Hepatocyte (in vitro differentiated cells): ENCODE data around the gene SYNPO2. TPM values are rescaled to one million over a fixed set of nuclear protein-coding genes. Genes with fewer than 3 reads are reported as not detected.

Source experiments
- DNase-seq: peaks from one replicate; pipeline ENCODE4 v3.0.0-alpha.2; 2016; ENCODE audit warnings: low spot score
- H2AFZ ChIP-seq: fragments of 200-600 bp; sonication (generic); 2 replicates; pipeline ENCODE4 v1.6.0; 2016; ENCODE audit warnings: antibody characterized with exemption, mild to moderate bottlenecking
- H3K27ac ChIP-seq: fragments of 200-600 bp; sonication (generic); 2 replicates; pipeline ENCODE4 v1.5.1; 2016; ENCODE audit warnings: mild to moderate bottlenecking
- H3K27me3 ChIP-seq: fragments of 200-600 bp; sonication (generic); 2 replicates; pipeline ENCODE4 v1.6.1; 2016
- H3K36me3 ChIP-seq: fragments of 200-600 bp; sonication (generic); replicated peaks from 2 replicates; pipeline ENCODE4 v1.5.1; 2016; ENCODE audit warnings: low read depth; ENCODE audit not compliant: insufficient read depth
- H3K4me1 ChIP-seq: fragments of 200-600 bp; sonication (generic); 2 replicates; pipeline ENCODE4 v1.5.1; 2016; ENCODE audit warnings: mild to moderate bottlenecking, moderate library complexity; ENCODE audit not compliant: insufficient read depth
- H3K4me2 ChIP-seq: fragments of 200-600 bp; sonication (generic); 2 replicates; pipeline ENCODE4 v1.6.0; 2016
- H3K4me3 ChIP-seq: fragments of 200-600 bp; sonication (generic); 2 replicates; pipeline ENCODE4 v1.5.1; 2016; ENCODE audit warnings: mild to moderate bottlenecking
- H3K79me2 ChIP-seq: fragments of 200-600 bp; sonication (generic); 2 replicates; pipeline ENCODE4 v1.6.0; 2017; ENCODE audit warnings: mild to moderate bottlenecking
- H3K9me2 ChIP-seq: fragments of 200-600 bp; sonication (generic); replicated peaks from 2 replicates; pipeline ENCODE4 v1.6.0; 2017; ENCODE audit warnings: mild to moderate bottlenecking; ENCODE audit not compliant: insufficient read depth
- H3K9me3 ChIP-seq: fragments of 200-600 bp; sonication (generic); 2 replicates; pipeline ENCODE4 v1.5.1; 2016; ENCODE audit warnings: low read depth, mild to moderate bottlenecking
- H4K20me1 ChIP-seq: fragments of 200-600 bp; sonication (generic); 2 replicates; pipeline ENCODE4 v1.6.0; 2016; ENCODE audit warnings: mild to moderate bottlenecking; ENCODE audit not compliant: insufficient read depth, poor library complexity, severe bottlenecking
- CTCF ChIP-seq: fragments of 200-600 bp; sonication (generic); IDR thresholded peaks from 2 replicates; pipeline ENCODE4 v1.5.1; 2016; ENCODE audit warnings: antibody characterized with exemption, mild to moderate bottlenecking; ENCODE audit not compliant: poor library complexity
- EZH2 ChIP-seq: fragments of 200-600 bp; sonication (generic); IDR thresholded peaks from 2 replicates; pipeline ENCODE4 v1.6.1; 2016; ENCODE audit warnings: antibody characterized with exemption, mild to moderate bottlenecking, borderline replicate concordance
- EZH2phosphoT487 ChIP-seq: fragments of 200-600 bp; sonication (generic); IDR thresholded peaks from one replicate; pipeline ENCODE4 v1.6.1; 2018; ENCODE audit warnings: antibody characterized with exemption, mild to moderate bottlenecking, low read depth, moderate library complexity; ENCODE audit not compliant: unreplicated experiment, severe bottlenecking
- WGBS: methylation state at CpG from one replicate; pipeline ENCODE4 v1.1.6; 2016; ENCODE audit warnings: low lambda C conversion rate; ENCODE audit errors: missing lambda C conversion rate; 5-methylcytosine and 5-hydroxymethylcytosine counted together
- polyA plus RNA-seq: library from polyadenylated mRNA; unstranded; fragments of >200 nt; fragmentation: Nextera tagmentation; extraction: Ambion mirVana; gene quantifications from 2 replicates; pipeline ENCODE4 v1.2.1, GENCODE V29; 2016
- total RNA-seq: library from RNA; depleted of rRNA; stranded (reverse); fragments of >200 nt; gene quantifications from 2 replicates; pipeline ENCODE4 v1.2.3, GENCODE V29; 2014

Gene SYNPO2
- total and polyA plus RNA-seq, 2 experiments from 2014 or later = 3.5 to 12.6 TPM

DNA sequence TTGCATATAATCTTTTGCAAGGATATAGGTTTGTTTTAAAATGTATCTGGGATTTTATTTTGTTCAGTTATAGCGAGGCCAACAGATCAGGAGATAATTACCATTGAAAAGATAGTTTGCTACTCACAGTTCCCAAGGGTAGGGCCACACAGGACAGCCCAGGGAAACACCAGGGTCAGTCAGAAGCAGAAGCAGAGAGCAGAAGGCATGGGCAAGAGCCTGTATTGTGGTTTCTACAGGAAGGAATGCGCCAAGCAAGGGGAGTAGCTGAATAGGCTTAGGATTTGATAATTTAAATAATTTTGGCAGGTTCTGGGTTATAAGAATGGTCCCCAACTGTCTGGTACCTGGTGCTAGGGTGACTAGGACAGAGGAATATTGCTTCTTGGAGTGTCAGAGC lies 61.6 kb downstream of the SYNPO2 start:
- no peak for DNase-seq
- Histone ChIP-seq H3K4me3 (no peak overlapping the region), H3K79me2 (no peaks in the 10 kb centered on the region), H3K9me2 (no peaks in the 10 kb centered on the region), H3K27ac (no peak overlapping the region), H3K36me3 (no peaks in the 10 kb centered on the region), H3K9me3 (no peaks in the 10 kb centered on the region), H4K20me1 (no peaks in the 10 kb centered on the region), H3K4me1 (no peaks in the 10 kb centered on the region), H3K27me3 (no peaks in the 10 kb centered on the region), H2AFZ (no peak overlapping the region), H3K4me2 (no peak overlapping the region)
- 93% methylated on average over 2 of the region's 2 CpGs for WGBS
- TF ChIP-seq EZH2phosphoT487 (no peak), EZH2 (no peak), CTCF (no peak)

DNA sequence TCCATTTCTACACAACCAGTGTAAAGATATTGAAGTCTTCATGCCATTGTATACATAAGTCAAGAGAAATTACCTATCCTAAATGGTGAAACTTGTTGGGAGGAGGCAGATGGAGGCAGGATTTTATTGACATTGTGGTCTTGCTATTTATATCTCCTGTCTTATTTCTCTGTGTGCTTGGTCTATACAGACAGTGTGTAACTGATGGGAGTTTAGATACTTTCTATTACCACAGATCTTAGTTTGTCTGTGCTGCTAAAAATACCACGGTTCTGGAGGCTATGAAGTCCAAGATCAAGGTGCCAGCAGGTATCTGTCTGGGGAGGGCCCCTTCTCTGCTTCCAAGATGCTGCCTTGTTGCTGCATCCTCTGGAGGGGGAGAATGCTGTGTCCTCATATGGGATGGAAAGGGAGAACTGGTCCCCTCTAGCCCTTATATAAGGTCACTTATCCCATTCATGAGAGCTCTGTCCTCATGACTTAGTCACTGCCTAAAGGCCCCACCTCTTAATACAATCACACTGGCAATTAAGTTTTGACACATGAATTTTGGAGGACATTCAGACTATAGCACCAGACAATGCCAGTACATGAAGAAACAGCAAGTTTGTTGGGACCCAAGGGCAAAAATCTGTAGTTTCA lies 62.4 kb downstream of the SYNPO2 start:
- no peak overlapping the region for H2AFZ ChIP-seq
- no peak overlapping the region for H3K4me3 ChIP-seq
- H3K79me2 ChIP-seq = no peaks in the 10 kb centered on the region
- no peak for DNase-seq
- H3K4me1 ChIP-seq = no peaks in the 10 kb centered on the region
- no peaks in the 10 kb centered on the region for H3K27me3 ChIP-seq
- H3K9me3 ChIP-seq = no peaks in the 10 kb centered on the region
- TF ChIP-seq CTCF (no peak), EZH2phosphoT487 (no peak)
- H4K20me1 ChIP-seq = no peaks in the 10 kb centered on the region
- H3K36me3 ChIP-seq = no peaks in the 10 kb centered on the region
- no peak overlapping the region for H3K4me2 ChIP-seq
- H3K27ac ChIP-seq = no peak overlapping the region
- WGBS = 71% methylated on average over 1 of the region's 1 CpG
- H3K9me2 ChIP-seq = no peaks in the 10 kb centered on the region

DNA sequence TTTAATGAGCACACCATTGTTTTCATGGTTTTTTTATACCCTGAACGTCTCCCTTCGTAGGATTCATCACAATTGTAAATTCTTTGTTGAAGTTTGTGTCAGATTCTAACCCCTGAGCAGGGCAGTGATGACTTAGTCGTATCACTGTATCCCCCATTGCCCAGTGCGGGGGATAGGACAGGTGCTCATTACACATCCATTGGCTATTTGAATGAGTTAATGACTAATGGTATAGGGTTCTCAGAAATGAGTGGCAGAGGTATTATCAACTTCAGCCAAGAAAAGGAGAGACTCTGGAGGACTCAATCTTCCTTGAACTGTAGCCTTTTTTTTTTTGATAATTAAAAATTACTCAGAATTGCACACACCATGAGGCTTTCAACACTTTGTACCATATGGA lies 64.6 kb downstream of the SYNPO2 start:
- no peaks in the 10 kb centered on the region for H3K27me3 ChIP-seq
- no peaks in the 10 kb centered on the region for H3K79me2 ChIP-seq
- H3K36me3 ChIP-seq = no peaks in the 10 kb centered on the region
- no peaks in the 10 kb centered on the region for H3K4me1 ChIP-seq
- 45% methylated on average over 4 of the region's 4 CpGs for WGBS
- no peaks in the 10 kb centered on the region for H3K9me2 ChIP-seq
- no peak overlapping the region for H2AFZ ChIP-seq
- no peak for TF ChIP-seq CTCF
- no peak for TF ChIP-seq EZH2
- TF ChIP-seq EZH2phosphoT487 = no peak
- H3K9me3 ChIP-seq = no peaks in the 10 kb centered on the region
- H3K4me3 ChIP-seq = no peak overlapping the region
- H3K27ac ChIP-seq = no peak overlapping the region
- H4K20me1 ChIP-seq = no peaks in the 10 kb centered on the region
- H3K4me2 ChIP-seq = no peak overlapping the region
- DNase-seq = no peak

- no peak overlapping the region for H3K4me2 ChIP-seq
- no peak overlapping the region for H3K4me3 ChIP-seq
- H3K9me3 ChIP-seq = no peaks in the 10 kb centered on the region
- no peak overlapping the region for H3K27ac ChIP-seq
- H3K79me2 ChIP-seq = no peaks in the 10 kb centered on the region
- H3K9me2 ChIP-seq = no peaks in the 10 kb centered on the region
- WGBS = 70% methylated on average over 2 of the region's 2 CpGs
- no peaks in the 10 kb centered on the region for H3K4me1 ChIP-seq
- no peak overlapping the region for H2AFZ ChIP-seq
- DNase-seq = no peak
- H3K27me3 ChIP-seq = no peaks in the 10 kb centered on the region
- H3K36me3 ChIP-seq = no peaks in the 10 kb centered on the region
- TF ChIP-seq CTCF (peak; percentile 18), EZH2 (no peak)
- H4K20me1 ChIP-seq = no peaks in the 10 kb centered on the region
These were observed 65.6 kb downstream of the SYNPO2 start for GRCh38 chr4:118954246-118954645.
